HG03066 (cell line): ENCODE measurements around the gene AHCYL2.
A peak's percentile ranks its signal among the peaks of the same experiment; 100 is the strongest.
"Not testable (repeated sequence)": the region's sequence is repeated elsewhere in the genome, so short reads cannot be mapped to it uniquely, and the experiment has no call there.

Source experiments
- ATAC-seq: cut with Tn5 transposase; IDR thresholded peaks from one replicate; pipeline ENCODE4 v1.9.1; 2021; ENCODE audit warnings: low read depth; ENCODE audit not compliant: unreplicated experiment

AHCYL2 gene

GRCh38 chr7:129208667-129209066 is 16.2 kb upstream of the AHCYL2 start:
- no peak for ATAC-seq

DNA sequence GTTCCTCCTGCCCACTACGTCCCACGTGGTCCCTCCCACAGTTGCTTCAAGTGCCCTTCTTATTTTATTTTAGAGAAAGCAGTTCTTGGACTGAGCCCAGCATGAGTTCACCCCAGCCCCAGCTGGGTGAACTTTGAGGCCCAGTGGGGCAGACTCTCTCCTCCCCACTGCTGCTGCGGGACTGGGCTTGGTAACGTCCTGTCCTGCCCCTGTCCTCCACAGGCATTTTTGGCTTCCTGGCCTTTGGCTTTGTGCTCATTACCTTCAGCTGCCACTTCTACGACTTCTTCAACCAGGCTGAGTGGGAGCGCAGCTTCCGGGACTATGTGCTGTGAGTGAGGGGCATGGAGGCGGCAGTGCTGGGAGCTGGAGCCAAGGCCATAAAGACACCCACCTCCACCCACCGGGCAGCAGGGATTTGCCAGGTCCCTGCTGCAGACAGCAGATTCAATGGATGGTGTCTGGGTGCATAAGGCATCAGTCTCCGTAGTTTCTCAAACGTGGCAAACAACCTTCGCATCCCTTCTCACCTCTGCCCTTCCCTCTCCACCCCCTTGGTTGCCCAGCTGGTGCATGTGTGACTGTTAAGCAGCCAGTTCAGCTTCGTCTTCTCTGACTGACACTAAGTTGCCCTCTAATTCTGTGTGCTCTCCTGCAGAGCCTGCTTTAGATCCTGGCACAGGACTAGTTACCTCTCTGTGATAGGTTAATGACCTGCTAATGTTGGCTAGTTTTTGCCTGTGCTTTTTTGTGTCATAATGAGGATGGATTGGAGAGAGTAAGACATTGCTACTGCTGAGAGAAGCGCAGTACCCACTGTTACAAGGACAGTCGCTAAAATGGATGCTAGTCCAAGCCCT is 15.5 kb upstream of the AHCYL2 start:
- no peak for ATAC-seq

DNA sequence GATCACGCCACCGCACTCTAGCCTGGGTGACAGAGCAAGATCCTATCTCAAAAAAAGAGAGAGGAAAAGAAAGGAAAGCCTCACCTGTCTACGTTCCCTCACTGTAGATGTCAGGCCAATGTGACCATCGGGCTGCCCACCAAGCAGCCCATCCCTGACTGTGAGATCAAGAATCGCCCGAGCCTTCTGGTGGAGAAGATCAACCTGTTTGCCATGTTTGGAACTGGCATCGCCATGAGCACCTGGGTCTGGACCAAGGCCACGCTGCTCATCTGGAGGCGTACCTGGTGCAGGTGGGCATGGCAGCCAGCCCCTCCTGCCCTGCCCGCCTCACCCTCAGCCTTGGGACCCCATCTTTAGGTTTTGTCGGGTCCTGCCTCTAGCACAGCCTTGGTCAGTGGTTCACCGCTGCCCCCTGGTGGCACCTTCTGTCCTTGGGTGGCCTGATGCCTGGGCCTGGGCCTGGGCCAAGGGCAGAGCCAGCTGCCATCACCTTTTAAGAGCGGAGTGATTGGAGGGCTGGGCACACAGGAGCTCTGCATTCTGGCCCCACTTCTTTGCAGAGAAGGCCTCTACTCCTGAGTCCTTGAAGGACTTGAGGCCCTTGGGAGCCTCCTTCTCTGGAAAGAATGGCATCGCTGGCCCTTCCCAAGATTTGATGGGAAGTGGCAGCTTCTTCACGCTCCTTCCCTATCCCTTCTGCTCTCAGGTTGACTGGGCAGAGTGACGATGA is 14.4 kb upstream of the AHCYL2 start:
- ATAC-seq, result no peak

- no peak for ATAC-seq
Measured at GRCh38 chr7:129210989-129211312, 13.9 kb upstream of the AHCYL2 start.

DNA sequence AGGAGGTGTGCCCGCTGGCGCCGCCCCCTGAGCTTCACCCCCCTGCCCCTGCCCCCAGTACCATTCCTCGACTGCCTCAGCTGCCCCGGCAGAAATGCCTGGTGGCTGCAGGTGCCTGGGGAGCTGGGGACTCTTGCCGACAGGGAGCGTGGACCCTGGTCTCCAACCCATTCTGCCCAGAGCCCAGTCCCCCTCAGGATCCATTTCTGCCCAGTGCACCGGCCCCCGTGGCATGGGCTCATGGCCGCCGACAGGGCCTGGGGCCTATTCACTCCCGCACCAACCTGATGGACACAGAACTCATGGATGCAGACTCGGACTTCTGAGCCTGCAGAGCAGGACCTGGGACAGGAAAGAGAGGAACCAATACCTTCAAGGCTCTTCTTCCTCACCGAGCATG is 12.7 kb upstream of the AHCYL2 start:
- no peak for ATAC-seq

DNA sequence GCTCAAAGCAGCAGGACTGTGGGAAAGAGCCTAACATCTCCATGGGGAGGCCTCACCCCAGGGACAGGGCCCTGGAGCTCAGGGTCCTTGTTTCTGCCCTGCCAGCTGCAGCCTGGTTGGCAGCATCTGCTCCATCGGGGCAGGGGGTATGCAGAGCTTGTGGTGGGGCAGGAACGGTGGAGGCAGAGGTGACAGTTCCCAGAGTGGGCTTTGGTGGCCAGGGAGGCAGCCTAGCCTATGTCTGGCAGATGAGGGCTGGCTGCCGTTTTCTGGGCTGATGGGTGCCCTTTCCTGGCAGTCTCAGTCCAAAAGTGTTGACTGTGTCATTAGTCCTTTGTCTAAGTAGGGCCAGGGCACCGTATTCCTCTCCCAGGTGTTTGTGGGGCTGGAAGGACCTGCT is 12.2 kb upstream of the AHCYL2 start:
- ATAC-seq, result no peak

DNA sequence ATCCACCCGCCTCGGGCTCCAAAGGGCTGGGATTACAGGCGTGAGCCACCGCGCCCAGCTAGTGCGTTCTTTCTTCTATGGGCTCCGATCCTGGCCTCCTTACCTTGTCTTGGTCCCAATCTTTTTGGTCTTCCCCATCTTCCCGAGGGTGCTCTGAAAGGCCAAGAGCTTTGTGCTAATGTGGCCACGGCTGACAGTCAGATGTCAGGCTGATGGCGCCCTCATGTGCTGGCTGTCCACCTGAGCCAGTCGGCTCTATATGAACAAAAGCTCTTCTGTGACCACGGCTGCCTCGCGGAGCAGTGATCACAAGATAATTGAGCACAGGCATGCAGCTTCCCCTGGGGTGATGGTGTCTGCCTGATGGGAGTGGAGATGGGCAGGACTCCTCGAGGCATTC is 11.0 kb upstream of the AHCYL2 start:
- ATAC-seq, result no peak

DNA sequence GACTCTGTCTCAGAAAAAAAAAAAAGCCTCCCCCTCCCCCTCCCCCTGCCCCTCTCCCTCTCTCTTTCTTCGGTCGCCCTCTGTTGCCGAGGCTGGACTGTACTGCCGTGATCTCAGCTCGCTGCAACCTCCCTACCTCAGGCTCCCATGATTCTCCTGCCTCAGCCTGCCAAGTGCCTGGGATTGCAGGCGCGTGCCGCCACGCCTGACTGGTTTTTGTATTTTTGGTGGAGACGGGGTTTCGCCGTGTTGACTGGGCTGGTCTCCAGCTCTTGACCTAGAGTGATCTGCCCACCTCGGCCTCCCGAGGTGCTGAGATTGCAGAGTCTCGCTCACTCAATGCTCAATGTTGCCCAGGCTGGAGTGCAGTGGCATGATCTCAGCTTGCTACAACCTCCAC is 9.1 kb upstream of the AHCYL2 start:
- ATAC-seq, result not testable (repeated sequence)

DNA sequence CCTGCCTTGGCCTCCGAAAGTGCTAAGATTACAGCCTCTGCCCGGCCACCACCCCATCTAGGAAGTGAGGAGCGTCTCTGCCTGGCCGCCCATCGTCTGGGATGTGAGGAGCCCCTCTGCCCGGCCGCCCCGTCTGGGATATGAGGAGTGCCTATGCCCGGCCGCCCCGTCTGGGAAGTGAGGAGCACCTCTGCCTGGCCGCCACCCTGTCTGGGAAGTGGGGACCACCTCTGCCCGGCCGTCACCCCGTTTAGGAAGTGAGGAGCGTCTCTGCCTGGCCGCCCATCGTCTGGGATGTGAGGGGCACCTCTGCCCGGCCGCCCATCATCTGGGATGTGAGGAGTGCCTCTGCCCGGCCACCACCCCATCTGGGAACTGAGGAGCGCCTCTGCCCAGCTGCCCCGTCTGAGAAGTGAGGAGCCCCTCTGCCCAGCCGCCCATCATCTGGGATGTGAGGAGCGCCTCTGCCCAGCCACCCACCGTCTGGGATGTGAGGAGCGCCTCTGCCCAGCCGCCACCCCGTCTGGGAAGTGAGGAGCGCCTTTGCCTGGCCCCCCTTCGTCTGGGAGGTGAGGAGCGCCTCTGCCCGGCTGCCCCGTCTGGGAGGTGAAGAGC is 8.6 kb upstream of the AHCYL2 start:
- not testable (repeated sequence) for ATAC-seq

DNA sequence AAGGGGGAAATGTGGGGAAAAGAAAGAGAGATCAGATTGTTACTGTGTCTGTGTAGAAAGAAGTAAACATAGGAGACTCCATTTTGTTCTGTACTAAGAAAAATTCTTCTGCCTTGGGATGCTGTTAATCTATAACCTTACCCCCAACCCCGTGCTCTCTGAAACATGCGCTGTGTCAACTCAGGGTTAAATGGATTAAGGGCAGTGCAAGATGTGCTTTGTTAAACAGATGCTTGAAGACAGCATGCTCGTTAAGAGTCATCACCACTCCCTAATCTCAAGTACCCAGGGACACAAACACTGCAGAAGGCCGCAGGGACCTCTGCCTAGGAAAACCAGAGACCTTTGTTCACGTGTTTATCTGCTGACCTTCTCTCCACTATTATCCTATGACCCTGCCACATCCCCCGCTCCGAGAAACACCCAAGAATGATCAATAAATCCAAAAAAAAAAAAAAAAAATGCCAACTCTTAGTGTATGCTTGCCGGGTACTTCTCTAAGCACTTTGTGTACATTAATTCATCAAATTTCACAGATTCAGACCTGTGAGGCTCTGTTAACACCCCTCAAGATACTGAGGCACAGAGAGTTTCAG is 7.9 kb upstream of the AHCYL2 start:
- ATAC-seq, result not testable (repeated sequence)

- ATAC-seq, result peak; percentile 64
Measured at GRCh38 chr7:129218514-129219062, 6.2 kb upstream of the AHCYL2 start.

GRCh38 chr7:129219166-129219565 is 5.7 kb upstream of the AHCYL2 start:
- not testable (repeated sequence) for ATAC-seq

- ATAC-seq, result no peak
Measured at GRCh38 chr7:129222064-129222463, 2.8 kb upstream of the AHCYL2 start.

GRCh38 chr7:129225206-129225930 is 538 bp downstream of the AHCYL2 start:
- ATAC-seq, result peak; percentile 32

DNA sequence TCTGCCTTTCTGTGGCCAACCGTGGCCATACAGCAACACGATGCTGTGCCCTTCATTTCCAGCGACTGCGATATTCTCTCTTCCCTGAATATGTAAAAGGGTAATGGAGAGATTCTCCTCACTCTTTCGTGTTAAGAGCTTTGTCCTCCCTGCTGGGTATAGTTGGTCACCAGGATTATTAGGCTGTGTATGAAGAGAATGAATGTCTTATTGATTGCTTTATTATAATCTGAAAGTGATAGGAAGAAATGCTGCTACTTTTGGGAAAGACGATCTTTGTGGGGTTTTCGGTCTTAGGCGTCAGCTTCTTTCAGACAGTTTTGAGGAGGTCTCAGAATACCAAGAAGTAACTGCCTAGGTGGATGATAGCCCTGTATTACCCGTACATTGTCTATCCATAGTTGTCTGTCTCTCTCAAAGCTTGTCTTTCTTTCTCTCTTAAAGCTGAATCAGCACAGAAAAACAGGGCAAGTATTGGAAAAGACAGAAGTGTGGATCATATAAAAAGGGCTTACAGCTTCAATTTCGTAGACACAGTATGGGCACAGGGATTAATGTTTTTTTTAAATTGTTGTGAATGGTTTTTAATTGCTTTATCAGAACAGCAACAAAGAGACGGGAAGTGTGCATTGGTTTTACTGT is 1.2 kb downstream of the AHCYL2 start:
- no peak for ATAC-seq

DNA sequence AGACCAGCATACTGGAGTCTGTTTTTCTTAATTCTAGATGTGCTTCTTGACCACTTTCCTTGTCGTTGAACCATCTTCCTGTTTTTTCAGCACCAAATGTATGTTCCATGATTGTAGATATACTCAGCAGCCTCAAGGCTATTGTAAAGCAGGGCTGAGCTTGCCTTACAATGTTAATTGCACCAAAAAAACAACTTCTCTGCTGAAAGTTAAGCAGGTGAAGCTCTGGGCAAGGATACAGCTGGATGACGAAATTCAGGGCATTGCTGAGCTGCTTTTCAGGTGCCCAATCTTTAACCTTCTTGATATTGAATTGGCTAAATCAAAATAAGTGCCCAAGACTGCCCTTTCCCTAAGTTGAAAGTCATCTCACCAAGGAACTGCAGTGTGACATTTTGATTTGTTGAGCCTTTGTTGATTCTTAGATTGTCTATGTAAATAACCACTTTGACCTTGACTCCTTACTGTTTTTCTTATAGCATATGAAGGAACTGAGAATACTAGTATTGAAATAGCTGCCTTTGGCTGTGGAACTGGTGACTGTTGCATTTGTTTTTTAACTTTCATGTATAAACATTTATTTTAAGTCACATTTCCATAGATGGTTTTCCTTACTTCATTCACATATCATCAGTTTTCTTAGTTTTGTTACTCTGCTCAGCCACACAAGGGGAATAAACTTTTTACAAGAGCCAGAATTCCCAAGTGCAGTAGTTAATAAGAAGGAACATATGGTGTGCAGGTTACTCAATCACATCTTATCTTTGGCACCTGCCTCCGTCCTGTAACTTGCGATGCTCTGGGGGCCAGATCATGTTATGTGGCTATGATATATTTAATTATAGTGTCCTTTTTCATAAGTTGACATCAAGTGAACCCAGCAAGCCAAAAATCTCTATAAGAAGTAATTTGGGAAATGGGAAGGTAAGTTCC is 3.1 kb downstream of the AHCYL2 start:
- no peak for ATAC-seq

- no peak for ATAC-seq
Measured at GRCh38 chr7:129228633-129229032, 3.8 kb downstream of the AHCYL2 start.

GRCh38 chr7:129231666-129232065 is 6.8 kb downstream of the AHCYL2 start:
- no peak for ATAC-seq

DNA sequence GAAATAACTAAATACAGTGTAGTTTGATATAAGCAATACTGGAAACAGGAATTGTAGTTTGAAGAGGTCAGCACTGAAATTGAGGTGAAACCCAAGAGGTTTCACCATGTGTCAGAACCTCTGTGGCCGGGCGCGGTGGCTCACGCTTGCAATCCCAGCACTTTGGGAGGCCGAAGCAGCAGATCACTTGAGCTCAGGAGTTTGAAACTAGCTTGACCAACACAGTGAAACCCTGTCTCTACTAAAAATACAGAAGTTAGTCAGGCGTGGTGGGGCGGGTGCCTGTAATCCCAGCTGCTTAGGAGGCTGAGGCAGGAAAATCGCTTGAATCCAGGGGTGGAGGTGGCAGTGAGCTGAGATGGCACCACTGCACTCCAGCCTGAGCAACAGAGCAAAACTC is 13.7 kb downstream of the AHCYL2 start:
- no peak for ATAC-seq
